ENCODE measurements around the gene C1QL4.
"Not testable (repeated sequence)": the region's sequence is repeated elsewhere in the genome, so short reads cannot be mapped to it uniquely, and the experiment has no call there.

C1QL4 gene

GRCh38 chr12:49297695-49298060, 39.3 kb downstream of the C1QL4 start:
- no peak for DNase-seq

- DNase-seq, result peak; percentile 89
These were observed 39.9 kb downstream of the C1QL4 start for GRCh38 chr12:49296836-49297694.

GRCh38 chr12:49296034-49296835, 40.8 kb downstream of the C1QL4 start:
- peak; percentile 77 for DNase-seq

- no peak for DNase-seq
These were observed 41.7 kb downstream of the C1QL4 start, which contains the start of gene PRPH for GRCh38 chr12:49295082-49295936. TSS of gene PRPH (plus strand) at chr12:49295147. CDS start at chr12:49295201, 54 bp downstream.

GRCh38 chr12:49294804-49295081, 42.2 kb downstream of the C1QL4 start:
- DNase-seq, result no peak

- peak; percentile 71 for DNase-seq
These were observed 42.7 kb downstream of the C1QL4 start for GRCh38 chr12:49294086-49294803.

- peak; percentile 90 for DNase-seq
These were observed 43.7 kb downstream of the C1QL4 start for GRCh38 chr12:49293056-49293956.

- peak; percentile 79 for DNase-seq
These were observed 44.3 kb downstream of the C1QL4 start for GRCh38 chr12:49292729-49293055.

- no peak for DNase-seq
These were observed 47.9 kb downstream of the C1QL4 start for GRCh38 chr12:49288922-49289555.

- peak; percentile 61 for DNase-seq
These were observed 48.6 kb downstream of the C1QL4 start for GRCh38 chr12:49288412-49288853.

- no peak for DNase-seq
These were observed 49.1 kb downstream of the C1QL4 start for GRCh38 chr12:49287876-49288275.

- DNase-seq, result no peak
These were observed 52.3 kb downstream of the C1QL4 start for GRCh38 chr12:49284672-49285071.

- DNase-seq, result no peak
These were observed 53.2 kb downstream of the C1QL4 start for GRCh38 chr12:49283541-49284429.

GRCh38 chr12:49282740-49283375, 54.1 kb downstream of the C1QL4 start:
- DNase-seq, result not testable (repeated sequence)

Data from NCI-H69 (cell line).